Erythroblast (primary cell): ENCODE data around the gene OXSR1.

Experiments
- GATA1 ChIP-seq: IDR thresholded peaks from 2 replicates; pipeline ENCODE4 v1.6.1; 2011; ENCODE audit warnings: low read depth, mild to moderate bottlenecking, control low read depth, low read length, moderate library complexity
- POLR2A ChIP-seq: IDR thresholded peaks from 2 replicates; pipeline ENCODE4 v1.6.1; 2011; ENCODE audit warnings: mild to moderate bottlenecking, low read length

DNA sequence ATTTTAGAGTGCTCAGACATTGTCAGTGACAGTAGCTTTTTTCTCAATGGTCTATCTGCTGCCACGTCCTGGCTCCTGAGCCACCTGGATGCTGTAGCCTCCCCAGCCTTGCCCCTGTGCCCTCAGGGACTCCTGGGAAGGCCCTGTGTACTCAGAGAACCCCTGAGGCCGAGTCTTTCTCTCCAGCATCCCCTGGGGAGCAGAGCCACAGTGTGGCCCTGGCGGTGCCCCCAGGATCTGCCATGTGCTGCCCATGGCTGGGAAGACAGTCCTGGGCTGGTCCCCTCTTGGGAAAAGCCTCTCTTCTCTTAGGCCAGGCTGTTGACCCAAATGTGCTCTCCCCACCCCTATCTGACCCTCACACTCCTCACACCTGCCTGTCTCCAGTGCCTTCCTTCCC lies 21.8 kb upstream of the OXSR1 start:
- TF ChIP-seq POLR2A (no peak), GATA1 (no peak)
